ENCODE results near the gene ATXN1.

Gene ATXN1

DNA sequence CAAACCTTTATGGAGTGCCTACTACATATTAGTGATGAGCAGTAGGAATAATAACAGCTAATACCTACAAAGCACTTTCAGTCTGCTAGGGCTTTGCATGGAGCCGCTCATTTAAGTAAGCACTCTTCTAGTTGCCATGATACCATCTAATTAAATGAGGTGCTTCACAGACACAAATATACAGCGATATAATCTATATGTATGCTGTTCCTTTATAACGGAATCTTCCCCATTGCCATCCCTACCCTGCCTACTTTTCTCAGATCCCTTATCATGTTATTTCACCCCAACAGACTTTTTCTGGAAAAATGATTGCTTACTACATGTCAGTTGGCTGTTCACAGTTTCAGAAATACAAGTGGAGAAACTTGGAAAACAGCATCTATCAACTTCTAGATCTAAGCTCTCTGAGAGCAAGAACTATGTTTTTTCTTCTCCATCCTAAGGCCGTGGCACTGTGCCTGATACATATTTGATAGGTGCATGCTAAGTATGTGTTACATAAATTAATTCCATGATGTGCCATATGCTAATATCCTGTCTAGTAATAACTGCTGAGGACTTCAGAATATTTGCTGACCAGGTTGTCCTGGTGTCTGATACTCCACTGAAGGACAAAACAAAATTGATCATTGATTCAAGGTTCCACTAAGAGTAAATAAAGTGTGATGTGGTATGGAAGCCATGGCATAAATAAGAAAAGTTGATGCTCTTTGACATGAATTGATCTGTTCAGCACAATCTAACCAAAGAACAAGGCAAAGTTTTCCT is 398.3 kb downstream of the ATXN1 start:
- POLR2A ChIA-PET: no interaction called here
- Histone ChIP-seq H3K4me1 (ENCODE audit: control insufficient read depth, insufficient read depth, low read length) (no peaks in the 10 kb centered on the region), H3K4me3 (ENCODE audit: low read depth, low read length) (no peak overlapping the region), H3K27ac (ENCODE audit: extremely low read depth, low read depth, low read length) (no peak overlapping the region), H3K9me3 (ENCODE audit: control insufficient read depth, insufficient read depth, low read depth, low read length) (no peaks in the 10 kb centered on the region), H3K36me3 (ENCODE audit: control insufficient read depth in 2 of 2, insufficient read depth in 1 of 2, low read length in 2 of 2) (peaks cover 0 to 3% of the 10 kb centered on the region in 2 experiments; a peak in 1 of 3 replicates)
- no peak for TF ChIP-seq ZNF292 (tag by site-specific recombination; IDR thresholded peaks at IDR 0.05; ENCODE audit: borderline replicate concordance, low read depth)
- no peak for TF ChIP-seq ZNF16 (tag by site-specific recombination; IDR thresholded peaks at IDR 0.05; ENCODE audit: low read depth)
- TF ChIP-seq GLIS2 (tag by site-specific recombination; IDR thresholded peaks at IDR 0.05): no peak
- TF ChIP-seq ZNF311 (tag by site-specific recombination; IDR thresholded peaks at IDR 0.05; ENCODE audit: borderline replicate concordance): no peak
- TF ChIP-seq, protein P1, sequence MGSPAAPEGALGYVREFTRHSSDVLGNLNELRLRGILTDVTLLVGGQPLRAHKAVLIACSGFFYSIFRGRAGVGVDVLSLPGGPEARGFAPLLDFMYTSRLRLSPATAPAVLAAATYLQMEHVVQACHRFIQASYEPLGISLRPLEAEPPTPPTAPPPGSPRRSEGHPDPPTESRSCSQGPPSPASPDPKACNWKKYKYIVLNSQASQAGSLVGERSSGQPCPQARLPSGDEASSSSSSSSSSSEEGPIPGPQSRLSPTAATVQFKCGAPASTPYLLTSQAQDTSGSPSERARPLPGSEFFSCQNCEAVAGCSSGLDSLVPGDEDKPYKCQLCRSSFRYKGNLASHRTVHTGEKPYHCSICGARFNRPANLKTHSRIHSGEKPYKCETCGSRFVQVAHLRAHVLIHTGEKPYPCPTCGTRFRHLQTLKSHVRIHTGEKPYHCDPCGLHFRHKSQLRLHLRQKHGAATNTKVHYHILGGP (tag by site-specific recombination; IDR thresholded peaks at IDR 0.05): no peak
- TF ChIP-seq, protein P2, sequence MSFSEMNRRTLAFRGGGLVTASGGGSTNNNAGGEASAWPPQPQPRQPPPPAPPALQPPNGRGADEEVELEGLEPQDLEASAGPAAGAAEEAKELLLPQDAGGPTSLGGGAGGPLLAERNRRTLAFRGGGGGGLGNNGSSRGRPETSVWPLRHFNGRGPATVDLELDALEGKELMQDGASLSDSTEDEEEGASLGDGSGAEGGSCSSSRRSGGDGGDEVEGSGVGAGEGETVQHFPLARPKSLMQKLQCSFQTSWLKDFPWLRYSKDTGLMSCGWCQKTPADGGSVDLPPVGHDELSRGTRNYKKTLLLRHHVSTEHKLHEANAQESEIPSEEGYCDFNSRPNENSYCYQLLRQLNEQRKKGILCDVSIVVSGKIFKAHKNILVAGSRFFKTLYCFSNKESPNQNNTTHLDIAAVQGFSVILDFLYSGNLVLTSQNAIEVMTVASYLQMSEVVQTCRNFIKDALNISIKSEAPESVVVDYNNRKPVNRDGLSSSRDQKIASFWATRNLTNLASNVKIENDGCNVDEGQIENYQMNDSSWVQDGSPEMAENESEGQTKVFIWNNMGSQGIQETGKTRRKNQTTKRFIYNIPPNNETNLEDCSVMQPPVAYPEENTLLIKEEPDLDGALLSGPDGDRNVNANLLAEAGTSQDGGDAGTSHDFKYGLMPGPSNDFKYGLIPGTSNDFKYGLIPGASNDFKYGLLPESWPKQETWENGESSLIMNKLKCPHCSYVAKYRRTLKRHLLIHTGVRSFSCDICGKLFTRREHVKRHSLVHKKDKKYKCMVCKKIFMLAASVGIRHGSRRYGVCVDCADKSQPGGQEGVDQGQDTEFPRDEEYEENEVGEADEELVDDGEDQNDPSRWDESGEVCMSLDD (tag by site-specific recombination; IDR thresholded peaks at IDR 0.05): no peak
- TF ChIP-seq YY2 (tag by site-specific recombination; IDR thresholded peaks at IDR 0.05): no peak
- TF ChIP-seq, protein P3, sequence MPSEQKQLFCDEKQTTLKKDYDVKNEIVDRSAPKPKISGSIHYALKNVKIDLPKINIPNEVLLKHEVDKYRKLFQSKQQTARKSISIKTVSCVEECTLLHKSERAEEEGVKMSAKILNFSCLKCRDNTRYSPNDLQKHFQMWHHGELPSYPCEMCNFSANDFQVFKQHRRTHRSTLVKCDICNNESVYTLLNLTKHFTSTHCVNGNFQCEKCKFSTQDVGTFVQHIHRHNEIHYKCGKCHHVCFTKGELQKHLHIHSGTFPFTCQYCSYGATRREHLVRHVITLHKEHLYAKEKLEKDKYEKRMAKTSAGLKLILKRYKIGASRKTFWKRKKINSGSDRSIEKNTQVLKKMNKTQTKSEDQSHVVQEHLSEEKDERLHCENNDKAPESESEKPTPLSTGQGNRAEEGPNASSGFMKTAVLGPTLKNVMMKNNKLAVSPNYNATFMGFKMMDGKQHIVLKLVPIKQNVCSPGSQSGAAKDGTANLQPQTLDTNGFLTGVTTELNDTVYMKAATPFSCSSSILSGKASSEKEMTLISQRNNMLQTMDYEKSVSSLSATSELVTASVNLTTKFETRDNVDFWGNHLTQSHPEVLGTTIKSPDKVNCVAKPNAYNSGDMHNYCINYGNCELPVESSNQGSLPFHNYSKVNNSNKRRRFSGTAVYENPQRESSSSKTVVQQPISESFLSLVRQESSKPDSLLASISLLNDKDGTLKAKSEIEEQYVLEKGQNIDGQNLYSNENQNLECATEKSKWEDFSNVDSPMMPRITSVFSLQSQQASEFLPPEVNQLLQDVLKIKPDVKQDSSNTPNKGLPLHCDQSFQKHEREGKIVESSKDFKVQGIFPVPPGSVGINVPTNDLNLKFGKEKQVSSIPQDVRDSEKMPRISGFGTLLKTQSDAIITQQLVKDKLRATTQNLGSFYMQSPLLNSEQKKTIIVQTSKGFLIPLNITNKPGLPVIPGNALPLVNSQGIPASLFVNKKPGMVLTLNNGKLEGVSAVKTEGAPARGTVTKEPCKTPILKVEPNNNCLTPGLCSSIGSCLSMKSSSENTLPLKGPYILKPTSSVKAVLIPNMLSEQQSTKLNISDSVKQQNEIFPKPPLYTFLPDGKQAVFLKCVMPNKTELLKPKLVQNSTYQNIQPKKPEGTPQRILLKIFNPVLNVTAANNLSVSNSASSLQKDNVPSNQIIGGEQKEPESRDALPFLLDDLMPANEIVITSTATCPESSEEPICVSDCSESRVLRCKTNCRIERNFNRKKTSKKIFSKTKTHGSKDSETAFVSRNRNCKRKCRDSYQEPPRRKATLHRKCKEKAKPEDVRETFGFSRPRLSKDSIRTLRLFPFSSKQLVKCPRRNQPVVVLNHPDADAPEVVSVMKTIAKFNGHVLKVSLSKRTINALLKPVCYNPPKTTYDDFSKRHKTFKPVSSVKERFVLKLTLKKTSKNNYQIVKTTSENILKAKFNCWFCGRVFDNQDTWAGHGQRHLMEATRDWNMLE (tag by site-specific recombination; conservative IDR thresholded peaks at IDR 0.05; ENCODE audit: low read depth): no peak
- TF ChIP-seq, protein P4, sequence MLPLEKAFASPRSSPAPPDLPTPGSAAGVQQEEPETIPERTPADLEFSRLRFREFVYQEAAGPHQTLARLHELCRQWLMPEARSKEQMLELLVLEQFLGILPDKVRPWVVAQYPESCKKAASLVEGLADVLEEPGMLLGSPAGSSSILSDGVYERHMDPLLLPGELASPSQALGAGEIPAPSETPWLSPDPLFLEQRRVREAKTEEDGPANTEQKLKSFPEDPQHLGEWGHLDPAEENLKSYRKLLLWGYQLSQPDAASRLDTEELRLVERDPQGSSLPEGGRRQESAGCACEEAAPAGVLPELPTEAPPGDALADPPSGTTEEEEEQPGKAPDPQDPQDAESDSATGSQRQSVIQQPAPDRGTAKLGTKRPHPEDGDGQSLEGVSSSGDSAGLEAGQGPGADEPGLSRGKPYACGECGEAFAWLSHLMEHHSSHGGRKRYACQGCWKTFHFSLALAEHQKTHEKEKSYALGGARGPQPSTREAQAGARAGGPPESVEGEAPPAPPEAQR (tag by site-specific recombination; IDR thresholded peaks at IDR 0.05): no peak
- no peak for TF ChIP-seq ZNF132 (tag by site-specific recombination; IDR thresholded peaks at IDR 0.05; ENCODE audit: borderline replicate concordance)
- no peak for TF ChIP-seq ZBTB8A (tag by site-specific recombination; IDR thresholded peaks at IDR 0.05)
- TF ChIP-seq ZNF138 (tag by site-specific recombination; IDR thresholded peaks at IDR 0.05; ENCODE audit: borderline replicate concordance): no peak
- no peak for TF ChIP-seq FEZF1 (tag by site-specific recombination; IDR thresholded peaks at IDR 0.05)
- TF ChIP-seq ZNF302 (tag by site-specific recombination; IDR thresholded peaks at IDR 0.05; ENCODE audit: low read depth): no peak
- TF ChIP-seq ZNF140 (tag by site-specific recombination; IDR thresholded peaks at IDR 0.05): no peak
- TF ChIP-seq ZNF350 (tag by site-specific recombination; IDR thresholded peaks at IDR 0.05): no peak
- no peak for TF ChIP-seq ZBTB1 (tag by site-specific recombination; IDR thresholded peaks at IDR 0.05)
- no peak for TF ChIP-seq ZNF571 (tag by site-specific recombination; IDR thresholded peaks at IDR 0.05)
- CTCF ChIA-PET: no interaction called here
